ENCODE data around the gene CRTC1. TPM values are rescaled to one million over a fixed set of nuclear protein-coding genes. Genes with fewer than 3 reads are reported as not detected.

The CRTC1 gene
- total RNA-seq, 2 donors from 2014 or later: 4.9 to 6.5 TPM

DNA sequence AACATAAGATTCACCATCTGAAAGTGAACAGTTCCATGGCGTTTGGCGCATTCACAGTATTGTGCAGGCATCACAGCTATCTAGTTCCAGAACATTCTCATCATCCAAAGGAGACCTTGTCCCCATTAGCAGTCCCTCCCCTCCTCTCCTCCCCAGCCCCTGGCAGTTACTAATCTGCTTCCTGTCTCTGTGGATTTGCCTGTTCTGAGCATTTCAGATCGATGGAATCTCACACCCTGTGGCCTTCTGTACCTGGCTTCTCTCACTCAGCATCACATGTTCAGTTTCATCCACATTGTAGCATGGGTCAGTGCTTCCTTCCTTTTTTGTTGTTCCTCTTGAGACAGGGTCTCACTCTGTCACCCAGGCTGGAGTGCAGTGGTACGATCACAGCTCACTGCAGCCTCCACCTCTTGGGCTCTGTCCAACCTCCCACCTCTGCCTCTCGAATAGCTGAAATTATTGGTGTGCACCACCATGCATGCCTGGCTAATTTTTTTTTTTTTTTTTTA is 34.6 kb downstream of the CRTC1 start:
- Histone ChIP-seq H3K4me3 (no peak overlapping the region), H3K9me3 (no peaks in the 10 kb centered on the region), H3K36me3 (replicated peaks in 1 of 2; ENCODE audit: insufficient read depth in 1 of 2, low read depth in 2 of 2) (no peaks in the 10 kb centered on the region), H3K4me1 (no peaks in the 10 kb centered on the region), H3K27me3 (no peaks in the 10 kb centered on the region), H3K27ac (no peak overlapping the region)
- TF ChIP-seq, protein P1, sequence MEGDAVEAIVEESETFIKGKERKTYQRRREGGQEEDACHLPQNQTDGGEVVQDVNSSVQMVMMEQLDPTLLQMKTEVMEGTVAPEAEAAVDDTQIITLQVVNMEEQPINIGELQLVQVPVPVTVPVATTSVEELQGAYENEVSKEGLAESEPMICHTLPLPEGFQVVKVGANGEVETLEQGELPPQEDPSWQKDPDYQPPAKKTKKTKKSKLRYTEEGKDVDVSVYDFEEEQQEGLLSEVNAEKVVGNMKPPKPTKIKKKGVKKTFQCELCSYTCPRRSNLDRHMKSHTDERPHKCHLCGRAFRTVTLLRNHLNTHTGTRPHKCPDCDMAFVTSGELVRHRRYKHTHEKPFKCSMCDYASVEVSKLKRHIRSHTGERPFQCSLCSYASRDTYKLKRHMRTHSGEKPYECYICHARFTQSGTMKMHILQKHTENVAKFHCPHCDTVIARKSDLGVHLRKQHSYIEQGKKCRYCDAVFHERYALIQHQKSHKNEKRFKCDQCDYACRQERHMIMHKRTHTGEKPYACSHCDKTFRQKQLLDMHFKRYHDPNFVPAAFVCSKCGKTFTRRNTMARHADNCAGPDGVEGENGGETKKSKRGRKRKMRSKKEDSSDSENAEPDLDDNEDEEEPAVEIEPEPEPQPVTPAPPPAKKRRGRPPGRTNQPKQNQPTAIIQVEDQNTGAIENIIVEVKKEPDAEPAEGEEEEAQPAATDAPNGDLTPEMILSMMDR (IDR thresholded peaks at IDR 0.05): no peak
- no peak for TF ChIP-seq POLR2A (IDR thresholded peaks at IDR 0.05)
- no peak for DNase-seq
- 77 to 81% methylated on average over 5 of the region's 5 CpGs for WGBS, 2 donors
- no peak for ATAC-seq
- intact Hi-C loops (cut with DNase I): no loop called here

DNA sequence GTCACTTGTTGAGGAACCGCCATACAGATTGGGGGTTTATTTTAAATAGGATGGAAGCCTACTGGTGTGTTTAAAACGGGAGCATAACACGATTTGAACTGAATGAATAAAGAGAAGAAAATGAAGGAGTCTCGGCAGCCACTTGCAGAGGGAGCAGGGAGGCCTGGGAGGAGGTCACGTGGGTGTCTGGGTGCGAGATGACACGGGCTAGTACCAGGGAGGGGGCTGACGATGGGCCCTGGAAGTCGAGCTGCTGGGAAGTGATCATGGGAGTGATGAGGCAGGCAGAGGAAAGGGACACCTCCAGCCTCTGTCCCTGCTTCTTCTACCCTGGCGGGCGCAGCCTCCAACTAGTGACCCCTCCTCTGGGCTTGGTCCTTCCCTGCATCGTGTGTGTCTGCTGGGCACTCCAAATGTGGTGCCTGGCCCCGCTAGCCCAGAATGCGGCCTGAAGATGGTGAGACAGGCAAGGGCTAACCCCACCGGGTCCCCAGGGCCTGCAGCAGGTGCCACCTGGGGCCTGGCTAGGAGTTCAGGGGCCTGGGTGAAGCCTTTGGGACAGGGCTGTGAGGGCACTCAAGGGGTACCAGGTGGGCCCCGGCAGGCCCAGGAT is 35.5 kb downstream of the CRTC1 start:
- H3K36me3 ChIP-seq (replicated peaks in 1 of 2; ENCODE audit: insufficient read depth in 1 of 2, low read depth in 2 of 2): no peaks in the 10 kb centered on the region
- no peaks in the 10 kb centered on the region for H3K9me3 ChIP-seq
- H3K4me1 ChIP-seq: no peaks in the 10 kb centered on the region
- DNase-seq (no peak), ATAC-seq (no peak)
- no peak overlapping the region for H3K27ac ChIP-seq
- H3K4me3 ChIP-seq: no peak overlapping the region
- no peak for TF ChIP-seq POLR2A (IDR thresholded peaks at IDR 0.05)
- TF ChIP-seq, protein P1 (IDR thresholded peaks at IDR 0.05): no peak
- intact Hi-C loops (cut with DNase I): no loop called here
- WGBS, 2 donors: 79 to 90% methylated on average over 11 to 13 of the region's 16 CpGs
- no peaks in the 10 kb centered on the region for H3K27me3 ChIP-seq

DNA sequence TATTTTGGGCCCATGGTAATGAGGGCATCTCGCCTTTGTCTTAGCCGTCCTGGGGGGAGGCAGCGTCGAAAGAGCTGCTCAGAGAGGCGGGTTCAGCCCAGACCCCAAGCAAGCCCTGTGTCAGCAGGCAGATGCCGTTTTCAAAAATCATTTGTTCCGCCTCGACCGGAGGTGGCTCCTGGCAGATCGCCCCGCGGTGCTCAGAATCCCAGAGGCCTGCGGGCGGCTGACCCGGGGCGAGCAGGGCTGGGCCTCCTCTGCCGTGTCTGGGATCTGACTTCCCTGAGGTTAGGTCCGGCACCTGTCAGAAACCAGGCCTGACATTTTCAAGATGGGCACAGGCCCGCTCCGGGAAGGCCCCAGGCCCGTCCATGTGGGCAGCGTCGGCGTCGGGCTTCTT is 36.1 kb downstream of the CRTC1 start:
- no peaks in the 10 kb centered on the region for H3K9me3 ChIP-seq
- intact Hi-C loops (cut with DNase I): no loop called here
- no peak overlapping the region for H3K27ac ChIP-seq
- H3K27me3 ChIP-seq: no peaks in the 10 kb centered on the region
- DNase-seq: no peak
- no peak overlapping the region for H3K4me3 ChIP-seq
- H3K4me1 ChIP-seq: no peaks in the 10 kb centered on the region
- no peak for TF ChIP-seq POLR2A (IDR thresholded peaks at IDR 0.05)
- TF ChIP-seq, protein P1 (IDR thresholded peaks at IDR 0.05): no peak
- ATAC-seq: no peak
- no peaks in the 10 kb centered on the region for H3K36me3 ChIP-seq (replicated peaks in 1 of 2; ENCODE audit: insufficient read depth in 1 of 2, low read depth in 2 of 2)
- WGBS, 2 donors: 78 to 98% methylated on average over 7 to 25 of the region's 25 CpGs

DNA sequence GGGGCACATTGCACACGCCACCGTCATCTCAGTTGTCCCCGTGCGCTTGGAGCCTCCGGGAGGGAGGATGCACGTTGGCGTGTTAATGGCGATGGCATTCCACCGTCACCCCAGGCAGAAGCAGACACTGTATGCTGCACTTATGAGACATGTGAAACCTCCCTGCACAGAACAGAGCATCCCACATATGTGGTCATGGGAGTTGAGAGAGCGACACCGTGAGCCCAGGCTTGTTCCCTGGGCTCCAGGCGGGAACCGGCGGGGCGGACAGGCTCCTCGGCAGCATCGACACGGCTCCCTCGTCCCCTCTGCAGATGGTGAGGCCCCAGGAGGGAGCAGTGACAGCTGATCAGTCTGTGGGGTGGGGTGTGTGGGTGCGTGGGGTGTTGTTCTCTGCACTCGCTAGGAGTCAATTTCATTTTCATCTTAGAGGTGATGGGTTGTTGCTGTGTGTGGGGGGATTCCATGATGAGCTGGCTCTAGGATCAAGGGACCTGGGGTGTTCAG is 40.4 kb downstream of the CRTC1 start:
- intact Hi-C loops (cut with DNase I): no loop called here

More for the DNA sequence above, 40.4 kb downstream of the CRTC1 start:
- H3K27ac ChIP-seq: no peak overlapping the region
- no peaks in the 10 kb centered on the region for H3K36me3 ChIP-seq (replicated peaks in 1 of 2; ENCODE audit: insufficient read depth in 1 of 2, low read depth in 2 of 2)
- H3K4me3 ChIP-seq: no peak overlapping the region
- ATAC-seq (no peak), DNase-seq (no peak)
- WGBS, 2 donors: 93 to 96% methylated on average over 2 to 18 of the region's 21 CpGs
- H3K9me3 ChIP-seq: no peaks in the 10 kb centered on the region
- H3K4me1 ChIP-seq: no peaks in the 10 kb centered on the region
- TF ChIP-seq POLR2A (IDR thresholded peaks at IDR 0.05): no peak
- TF ChIP-seq, protein P1 (IDR thresholded peaks at IDR 0.05): no peak
- H3K27me3 ChIP-seq: no peaks in the 10 kb centered on the region

Data from body of pancreas (tissue), 4 donors.